Measurements from ENCODE around the gene FHIT. TPM values are rescaled to one million over a fixed set of nuclear protein-coding genes. Genes with fewer than 3 reads are reported as not detected.

The FHIT gene
- polyA plus RNA-seq, 1 of the 3 experiments (the other 2 are of a cell fraction) = 0.41 TPM

DNA sequence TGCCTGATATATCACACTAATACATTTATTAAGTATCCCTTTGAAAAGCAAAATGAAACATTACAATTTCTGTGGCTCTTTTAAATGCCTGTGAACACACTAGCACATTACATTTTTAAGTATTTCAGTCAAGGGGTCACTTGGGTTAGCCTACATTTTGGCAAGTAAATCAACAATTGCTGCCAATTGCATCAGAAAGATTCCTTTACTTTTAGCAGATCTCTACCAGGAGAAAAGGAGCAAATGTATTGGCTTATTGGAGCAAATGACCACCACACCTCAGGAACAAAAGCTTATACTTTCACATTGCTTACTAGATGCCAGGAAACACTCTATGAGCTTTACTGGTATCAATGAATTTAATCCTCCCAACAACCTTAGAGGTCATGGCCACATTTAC, 947.1 kb downstream of the FHIT start:
- no peak overlapping the region for H3K9ac ChIP-seq
- H3K9me3 ChIP-seq = no peaks in the 10 kb centered on the region
- POLR2A ChIA-PET = no interaction called here
- no peaks in the 10 kb centered on the region for H3K79me2 ChIP-seq (ENCODE audit: insufficient read depth)
- no peaks in the 10 kb centered on the region for H3K27me3 ChIP-seq (ENCODE audit: insufficient read depth)
- H4K20me1 ChIP-seq (ENCODE audit: insufficient read depth) = no peaks in the 10 kb centered on the region
- H3K4me2 ChIP-seq = no peak overlapping the region
- no peaks in the 10 kb centered on the region for H3K9me2 ChIP-seq
- no peak overlapping the region for H3K27ac ChIP-seq (ENCODE audit: low read depth in 2 of 2, low read length in 1 of 2)
- H3K4me1 ChIP-seq (ENCODE audit: control insufficient read depth in 1 of 2, insufficient read depth in 2 of 2, low read depth in 1 of 2, low read length in 1 of 2) = peaks cover 0 to 5% of the 10 kb centered on the region in 2 experiments; a peak in 1 of 4 replicates
- CTCF ChIA-PET = interaction anchor here (1.0 kb wide), 1 partner anchor 11 kb away, joined by 3 read pairs; no protein-coding TSS in a partner anchor
- no peaks in the 10 kb centered on the region for H3K36me3 ChIP-seq (replicated peaks in 1 of 2; ENCODE audit: control insufficient read depth in 1 of 2, insufficient read depth in 2 of 2, low read length in 1 of 2)
- no peak overlapping the region for H3K4me3 ChIP-seq (ENCODE audit: low read depth in 2 of 2, low read length in 1 of 2)
- no peaks in the 10 kb centered on the region for H3F3A ChIP-seq (replicated peaks; ENCODE audit: insufficient read depth)
- no peak for DNase-seq
- no peak overlapping the region for H2AFZ ChIP-seq (ENCODE audit: low read depth)
- TF ChIP-seq ELF1 (IDR thresholded peaks at IDR 0.05) (no peak), NFIC (IDR thresholded peaks at IDR 0.05; ENCODE audit: borderline replicate concordance) (no peak), FOXJ3 (CRISPR knock-in tag; IDR thresholded peaks at IDR 0.05) (no peak)
- TF ChIP-seq, protein P1, sequence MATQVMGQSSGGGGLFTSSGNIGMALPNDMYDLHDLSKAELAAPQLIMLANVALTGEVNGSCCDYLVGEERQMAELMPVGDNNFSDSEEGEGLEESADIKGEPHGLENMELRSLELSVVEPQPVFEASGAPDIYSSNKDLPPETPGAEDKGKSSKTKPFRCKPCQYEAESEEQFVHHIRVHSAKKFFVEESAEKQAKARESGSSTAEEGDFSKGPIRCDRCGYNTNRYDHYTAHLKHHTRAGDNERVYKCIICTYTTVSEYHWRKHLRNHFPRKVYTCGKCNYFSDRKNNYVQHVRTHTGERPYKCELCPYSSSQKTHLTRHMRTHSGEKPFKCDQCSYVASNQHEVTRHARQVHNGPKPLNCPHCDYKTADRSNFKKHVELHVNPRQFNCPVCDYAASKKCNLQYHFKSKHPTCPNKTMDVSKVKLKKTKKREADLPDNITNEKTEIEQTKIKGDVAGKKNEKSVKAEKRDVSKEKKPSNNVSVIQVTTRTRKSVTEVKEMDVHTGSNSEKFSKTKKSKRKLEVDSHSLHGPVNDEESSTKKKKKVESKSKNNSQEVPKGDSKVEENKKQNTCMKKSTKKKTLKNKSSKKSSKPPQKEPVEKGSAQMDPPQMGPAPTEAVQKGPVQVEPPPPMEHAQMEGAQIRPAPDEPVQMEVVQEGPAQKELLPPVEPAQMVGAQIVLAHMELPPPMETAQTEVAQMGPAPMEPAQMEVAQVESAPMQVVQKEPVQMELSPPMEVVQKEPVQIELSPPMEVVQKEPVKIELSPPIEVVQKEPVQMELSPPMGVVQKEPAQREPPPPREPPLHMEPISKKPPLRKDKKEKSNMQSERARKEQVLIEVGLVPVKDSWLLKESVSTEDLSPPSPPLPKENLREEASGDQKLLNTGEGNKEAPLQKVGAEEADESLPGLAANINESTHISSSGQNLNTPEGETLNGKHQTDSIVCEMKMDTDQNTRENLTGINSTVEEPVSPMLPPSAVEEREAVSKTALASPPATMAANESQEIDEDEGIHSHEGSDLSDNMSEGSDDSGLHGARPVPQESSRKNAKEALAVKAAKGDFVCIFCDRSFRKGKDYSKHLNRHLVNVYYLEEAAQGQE (IDR thresholded peaks at IDR 0.05; ENCODE audit: low read depth, low read length) = no peak

DNA sequence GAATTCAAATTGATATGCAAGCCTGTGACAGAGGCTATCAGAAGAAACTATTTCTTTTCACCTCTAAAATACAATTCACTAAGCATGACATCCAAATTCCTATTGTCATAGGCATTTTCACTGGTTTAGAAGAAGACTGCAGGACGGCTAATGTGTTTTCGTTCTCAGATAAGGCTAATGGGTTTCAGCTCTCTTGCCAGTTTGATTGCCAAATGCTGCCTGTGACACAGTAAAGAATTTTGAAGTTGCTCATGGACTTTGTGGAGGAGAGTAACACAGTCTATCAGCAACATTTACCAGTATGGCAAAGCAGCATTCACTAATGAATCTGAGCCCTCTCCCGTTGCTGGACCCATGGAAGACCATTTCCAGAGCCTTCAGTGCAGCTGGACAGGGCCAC, 948.1 kb downstream of the FHIT start:
- no peak for TF ChIP-seq TCF12 (IDR thresholded peaks at IDR 0.05)
- TF ChIP-seq GATA2 (CRISPR knock-in tag; IDR thresholded peaks at IDR 0.05) = no peak
- TF ChIP-seq, protein P2, sequence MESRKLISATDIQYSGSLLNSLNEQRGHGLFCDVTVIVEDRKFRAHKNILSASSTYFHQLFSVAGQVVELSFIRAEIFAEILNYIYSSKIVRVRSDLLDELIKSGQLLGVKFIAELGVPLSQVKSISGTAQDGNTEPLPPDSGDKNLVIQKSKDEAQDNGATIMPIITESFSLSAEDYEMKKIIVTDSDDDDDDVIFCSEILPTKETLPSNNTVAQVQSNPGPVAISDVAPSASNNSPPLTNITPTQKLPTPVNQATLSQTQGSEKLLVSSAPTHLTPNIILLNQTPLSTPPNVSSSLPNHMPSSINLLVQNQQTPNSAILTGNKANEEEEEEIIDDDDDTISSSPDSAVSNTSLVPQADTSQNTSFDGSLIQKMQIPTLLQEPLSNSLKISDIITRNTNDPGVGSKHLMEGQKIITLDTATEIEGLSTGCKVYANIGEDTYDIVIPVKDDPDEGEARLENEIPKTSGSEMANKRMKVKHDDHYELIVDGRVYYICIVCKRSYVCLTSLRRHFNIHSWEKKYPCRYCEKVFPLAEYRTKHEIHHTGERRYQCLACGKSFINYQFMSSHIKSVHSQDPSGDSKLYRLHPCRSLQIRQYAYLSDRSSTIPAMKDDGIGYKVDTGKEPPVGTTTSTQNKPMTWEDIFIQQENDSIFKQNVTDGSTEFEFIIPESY (IDR thresholded peaks at IDR 0.05; ENCODE audit: borderline replicate concordance, low read depth) = no peak
- TF ChIP-seq NRF1 (IDR thresholded peaks at IDR 0.05; ENCODE audit: low read depth, low read length) = no peak
- no peak for TF ChIP-seq YY1 (IDR thresholded peaks at IDR 0.05; ENCODE audit: low read depth)
- no peak for TF ChIP-seq FOXJ3 (CRISPR knock-in tag; IDR thresholded peaks at IDR 0.05)
- Histone ChIP-seq H3K9ac (no peak overlapping the region), H3F3A (replicated peaks; ENCODE audit: insufficient read depth) (no peaks in the 10 kb centered on the region), H2AFZ (ENCODE audit: low read depth) (no peak overlapping the region), H3K9me3 (no peaks in the 10 kb centered on the region), H3K9me2 (no peaks in the 10 kb centered on the region), H3K4me1 (ENCODE audit: control insufficient read depth in 1 of 2, insufficient read depth in 2 of 2, low read depth in 1 of 2, low read length in 1 of 2) (peaks cover 0 to 4% of the 10 kb centered on the region in 2 experiments; a peak in 1 of 4 replicates), H3K27me3 (ENCODE audit: insufficient read depth) (no peaks in the 10 kb centered on the region), H3K4me3 (ENCODE audit: low read depth in 2 of 2, low read length in 1 of 2) (no peak overlapping the region), H3K4me2 (no peak overlapping the region), H3K27ac (ENCODE audit: low read depth in 2 of 2, low read length in 1 of 2) (no peak overlapping the region), H4K20me1 (ENCODE audit: insufficient read depth) (no peaks in the 10 kb centered on the region), H3K79me2 (ENCODE audit: insufficient read depth) (no peaks in the 10 kb centered on the region), H3K36me3 (replicated peaks in 1 of 2; ENCODE audit: control insufficient read depth in 1 of 2, insufficient read depth in 2 of 2, low read length in 1 of 2) (no peaks in the 10 kb centered on the region)
- ChIA-PET CTCF (no interaction called here), POLR2A (no interaction called here)
- no peak for DNase-seq
- WGBS (ENCODE audit: low lambda C conversion rate) = 43% methylated on average over 3 of the region's 3 CpGs
